ENCODE results near the gene XPO5.
"Not testable (repeated sequence)": the region's sequence is repeated elsewhere in the genome, so short reads cannot be mapped to it uniquely, and the experiment has no call there.

XPO5 gene

DNA sequence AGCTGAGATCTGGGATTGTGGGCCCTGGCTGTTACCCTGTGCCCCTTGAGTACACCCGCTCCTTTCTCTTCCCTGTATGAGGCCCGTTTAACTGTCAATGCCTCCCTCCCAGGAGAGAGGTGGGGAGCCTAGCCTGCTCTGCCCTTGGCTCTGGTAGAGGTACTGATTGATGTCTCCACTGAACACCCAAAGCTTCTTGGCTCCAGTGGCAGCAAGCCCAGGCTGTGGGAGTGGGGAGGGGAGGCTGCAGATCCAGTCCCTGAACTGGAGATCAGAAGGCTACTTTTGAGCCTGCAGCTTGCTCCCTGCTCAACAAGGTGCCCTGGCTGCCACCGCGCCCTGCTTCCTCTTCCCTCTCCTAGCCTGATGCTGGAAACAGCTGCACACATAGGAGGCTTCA is 73.2 kb downstream of the XPO5 start:
- no peak overlapping the region for H3K4me3 ChIP-seq (ENCODE audit: low read length)
- H3K9ac ChIP-seq (ENCODE audit: low read depth, low read length), result no peak overlapping the region
- H3K27me3 ChIP-seq (ENCODE audit: control insufficient read depth, insufficient read depth, low read length), result no peaks in the 10 kb centered on the region
- H3K4me2 ChIP-seq (ENCODE audit: low read length), result no peak overlapping the region
- peaks cover 1% of the 10 kb centered on the region for H3K4me1 ChIP-seq (ENCODE audit: control insufficient read depth, insufficient read depth, low read length)
- H3K36me3 ChIP-seq (ENCODE audit: insufficient read depth, low read length), result peaks cover 73% of the 10 kb centered on the region
- no peaks in the 10 kb centered on the region for H3K9me3 ChIP-seq (replicated peaks; ENCODE audit: low read length)

DNA sequence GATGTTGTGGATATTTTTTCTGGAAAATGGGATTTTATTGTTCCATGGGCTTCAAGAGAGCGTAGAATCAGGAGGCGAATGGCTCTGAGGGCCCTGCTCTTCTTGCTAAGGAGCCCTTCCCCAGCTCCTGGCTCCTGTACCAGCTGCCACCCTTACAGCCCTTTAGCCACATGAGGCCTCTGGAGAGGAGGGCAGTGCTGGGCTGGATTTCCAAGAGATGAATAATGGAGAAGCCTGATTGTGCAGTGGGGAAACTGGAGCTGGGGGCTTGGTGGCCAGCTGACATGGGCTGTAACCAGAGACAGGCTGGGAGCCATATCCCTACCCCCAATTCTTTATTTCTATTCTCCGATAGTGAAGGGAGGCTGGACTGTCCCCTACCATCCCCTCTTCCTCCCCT is 74.9 kb downstream of the XPO5 start:
- H3K9me3 ChIP-seq (replicated peaks; ENCODE audit: low read length), result no peaks in the 10 kb centered on the region
- no peak overlapping the region for H3K4me2 ChIP-seq (ENCODE audit: low read length)
- no peak overlapping the region for H3K9ac ChIP-seq (ENCODE audit: low read depth, low read length)
- H3K27me3 ChIP-seq (ENCODE audit: control insufficient read depth, insufficient read depth, low read length), result no peaks in the 10 kb centered on the region
- H3K36me3 ChIP-seq (ENCODE audit: insufficient read depth, low read length), result peaks cover 74% of the 10 kb centered on the region
- no peak overlapping the region for H3K4me3 ChIP-seq (ENCODE audit: low read length)
- peaks cover 19% of the 10 kb centered on the region for H3K4me1 ChIP-seq (ENCODE audit: control insufficient read depth, insufficient read depth, low read length)

DNA sequence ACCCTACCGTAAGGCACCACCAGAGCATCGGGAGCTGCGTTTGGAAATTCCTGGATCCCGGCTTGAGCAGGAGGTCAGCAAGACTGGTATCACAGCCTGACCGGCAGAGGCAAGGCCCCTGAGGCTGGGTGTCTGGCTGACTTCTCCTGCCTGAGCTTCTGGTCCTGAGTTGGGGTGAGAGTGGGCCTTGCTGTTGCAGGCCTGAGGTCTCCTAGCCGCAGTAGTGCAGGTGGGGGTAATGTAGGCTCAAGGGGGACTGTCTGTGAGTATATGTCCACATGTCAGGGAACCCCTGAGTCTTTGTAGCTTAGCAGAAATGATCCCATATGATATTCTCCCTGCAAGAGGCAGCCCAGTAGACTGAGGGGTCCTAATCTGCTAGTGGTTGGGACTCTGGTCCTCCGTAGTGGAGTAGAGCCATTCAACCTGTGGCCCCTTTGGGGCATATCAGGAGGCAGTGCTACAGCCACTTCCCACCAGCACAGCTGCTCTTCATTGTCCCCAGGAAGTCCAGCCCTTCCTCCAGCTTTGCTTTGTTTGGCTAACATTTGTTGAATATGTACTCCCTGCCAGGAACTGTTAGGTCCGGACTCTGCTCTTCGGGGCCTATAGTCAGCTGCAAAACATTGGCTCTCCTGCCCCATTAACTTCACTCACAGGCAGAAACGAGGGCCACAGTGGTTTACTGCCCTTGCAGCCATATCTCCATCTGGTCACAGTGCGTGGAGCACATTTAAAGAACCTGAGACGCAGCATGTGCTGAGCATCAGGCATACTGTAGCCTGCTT is 76.6 kb downstream of the XPO5 start:
- H3K4me2 ChIP-seq (ENCODE audit: low read length), result no peak overlapping the region
- H3K9ac ChIP-seq (ENCODE audit: low read depth, low read length), result no peak overlapping the region
- peaks cover 36% of the 10 kb centered on the region for H3K4me1 ChIP-seq (ENCODE audit: control insufficient read depth, insufficient read depth, low read length)
- no peak overlapping the region for H3K4me3 ChIP-seq (ENCODE audit: low read length)
- H3K36me3 ChIP-seq (ENCODE audit: insufficient read depth, low read length), result peaks cover 63% of the 10 kb centered on the region
- H3K9me3 ChIP-seq (replicated peaks; ENCODE audit: low read length), result no peaks in the 10 kb centered on the region
- H3K27me3 ChIP-seq (ENCODE audit: control insufficient read depth, insufficient read depth, low read length), result no peaks in the 10 kb centered on the region

- H3K4me1 ChIP-seq (ENCODE audit: control insufficient read depth, insufficient read depth, low read length), result peaks cover 45% of the 10 kb centered on the region
Observed at GRCh38 chr6:43498291-43498690, 77.5 kb downstream of the XPO5 start.

GRCh38 chr6:43497689-43498088 is 78.1 kb downstream of the XPO5 start:
- Histone ChIP-seq H3K4me1 (ENCODE audit: control insufficient read depth, insufficient read depth, low read length) (peaks cover 51% of the 10 kb centered on the region), H3K27me3 (ENCODE audit: control insufficient read depth, insufficient read depth, low read length) (no peaks in the 10 kb centered on the region), H3K9me3 (replicated peaks; ENCODE audit: low read length) (no peaks in the 10 kb centered on the region), H3K9ac (ENCODE audit: low read depth, low read length) (peak overlapping the region; percentile 50), H3K4me2 (ENCODE audit: low read length) (no peak overlapping the region), H3K36me3 (ENCODE audit: insufficient read depth, low read length) (peaks cover 50% of the 10 kb centered on the region), H3K4me3 (ENCODE audit: low read length) (no peak overlapping the region)

More at GRCh38 chr6:43498291-43498690, 77.5 kb downstream of the XPO5 start:
- not testable (repeated sequence) for H3K4me3 ChIP-seq (ENCODE audit: low read length); H3K4me2 ChIP-seq (ENCODE audit: low read length); H3K9ac ChIP-seq (ENCODE audit: low read depth, low read length); H3K27me3 ChIP-seq (ENCODE audit: control insufficient read depth, insufficient read depth, low read length); H3K9me3 ChIP-seq (replicated peaks; ENCODE audit: low read length)
- peaks cover 56% of the 10 kb centered on the region for H3K36me3 ChIP-seq (ENCODE audit: insufficient read depth, low read length)

GRCh38 chr6:43497129-43497396 is 78.8 kb downstream of the XPO5 start:
- Histone ChIP-seq H3K9me3 (replicated peaks; ENCODE audit: low read length) (no peaks in the 10 kb centered on the region), H3K9ac (ENCODE audit: low read depth, low read length) (peak overlapping the region; percentile 50), H3K4me2 (ENCODE audit: low read length) (peak overlapping the region; percentile 68), H3K4me3 (ENCODE audit: low read length) (no peak overlapping the region), H3K27me3 (ENCODE audit: control insufficient read depth, insufficient read depth, low read length) (no peaks in the 10 kb centered on the region), H3K4me1 (ENCODE audit: control insufficient read depth, insufficient read depth, low read length) (peaks cover 57% of the 10 kb centered on the region), H3K36me3 (ENCODE audit: insufficient read depth, low read length) (peaks cover 44% of the 10 kb centered on the region)

- peak overlapping the region; percentile 50 for H3K9ac ChIP-seq (ENCODE audit: low read depth, low read length)
- H3K4me2 ChIP-seq (ENCODE audit: low read length), result peak overlapping the region; percentile 68
- H3K9me3 ChIP-seq (replicated peaks; ENCODE audit: low read length), result no peaks in the 10 kb centered on the region
- peaks cover 63% of the 10 kb centered on the region for H3K4me1 ChIP-seq (ENCODE audit: control insufficient read depth, insufficient read depth, low read length)
- peak overlapping the region; percentile 29 for H3K4me3 ChIP-seq (ENCODE audit: low read length)
- peaks cover 44% of the 10 kb centered on the region for H3K36me3 ChIP-seq (ENCODE audit: insufficient read depth, low read length)
- no peaks in the 10 kb centered on the region for H3K27me3 ChIP-seq (ENCODE audit: control insufficient read depth, insufficient read depth, low read length)
Observed at GRCh38 chr6:43496370-43497128, 79.3 kb downstream of the XPO5 start.

GRCh38 chr6:43495409-43495941 is 80.4 kb downstream of the XPO5 start:
- peak overlapping the region; percentile 68 for H3K4me2 ChIP-seq (ENCODE audit: low read length)
- peak overlapping the region; percentile 26 for H3K4me3 ChIP-seq (ENCODE audit: low read length)
- H3K9me3 ChIP-seq (replicated peaks; ENCODE audit: low read length), result no peaks in the 10 kb centered on the region
- H3K9ac ChIP-seq (ENCODE audit: low read depth, low read length), result peak overlapping the region; percentile 50
- H3K27me3 ChIP-seq (ENCODE audit: control insufficient read depth, insufficient read depth, low read length), result no peaks in the 10 kb centered on the region
- H3K4me1 ChIP-seq (ENCODE audit: control insufficient read depth, insufficient read depth, low read length), result peaks cover 64% of the 10 kb centered on the region
- peaks cover 34% of the 10 kb centered on the region for H3K36me3 ChIP-seq (ENCODE audit: insufficient read depth, low read length)

DNA sequence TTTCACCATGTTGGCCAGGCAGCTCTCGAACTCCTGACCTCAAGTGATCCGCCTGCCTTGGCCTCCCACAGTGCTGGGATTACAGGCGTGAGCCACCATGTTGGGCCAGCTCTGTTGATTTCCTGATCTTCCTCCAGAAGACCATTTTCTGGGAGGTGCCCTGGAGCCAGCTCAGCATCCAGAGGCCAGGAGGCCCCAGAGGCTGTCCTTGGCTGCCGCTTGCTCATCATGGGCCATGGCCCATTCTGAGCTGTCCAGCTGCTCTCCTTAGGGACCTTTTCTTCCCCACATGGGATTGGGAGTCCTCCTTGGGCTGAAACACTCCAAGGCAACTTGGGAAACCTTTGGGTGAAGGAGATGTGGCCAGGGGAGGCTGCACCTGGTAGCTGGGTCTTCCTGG is 81.1 kb downstream of the XPO5 start:
- H3K9ac ChIP-seq (ENCODE audit: low read depth, low read length), result no peak overlapping the region
- peaks cover 27% of the 10 kb centered on the region for H3K36me3 ChIP-seq (ENCODE audit: insufficient read depth, low read length)
- peaks cover 64% of the 10 kb centered on the region for H3K4me1 ChIP-seq (ENCODE audit: control insufficient read depth, insufficient read depth, low read length)
- H3K9me3 ChIP-seq (replicated peaks; ENCODE audit: low read length), result no peaks in the 10 kb centered on the region
- no peaks in the 10 kb centered on the region for H3K27me3 ChIP-seq (ENCODE audit: control insufficient read depth, insufficient read depth, low read length)
- peak overlapping the region; percentile 26 for H3K4me3 ChIP-seq (ENCODE audit: low read length)
- peak overlapping the region; percentile 68 for H3K4me2 ChIP-seq (ENCODE audit: low read length)

DNA sequence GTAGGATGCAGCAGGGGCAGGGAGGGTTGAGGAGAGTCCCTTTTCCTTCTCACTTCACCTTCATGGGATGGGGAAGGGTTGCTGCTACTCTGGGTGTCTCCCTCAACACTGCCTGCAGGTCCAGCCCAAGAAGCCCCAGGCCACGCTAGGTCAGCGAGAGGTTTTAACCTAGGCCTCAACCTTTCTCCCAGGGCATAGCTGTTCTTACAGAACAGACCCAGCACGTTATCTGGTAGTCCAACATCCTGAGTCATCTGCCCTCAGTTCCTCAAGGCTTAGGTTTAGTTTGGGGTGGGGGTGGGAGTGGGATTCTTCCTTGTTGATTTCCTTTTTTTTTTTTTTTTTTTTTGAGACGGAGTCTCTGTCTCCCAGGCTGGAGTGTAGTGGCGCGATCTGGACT is 81.5 kb downstream of the XPO5 start:
- no peak overlapping the region for H3K9ac ChIP-seq (ENCODE audit: low read depth, low read length)
- no peak overlapping the region for H3K4me3 ChIP-seq (ENCODE audit: low read length)
- H3K4me2 ChIP-seq (ENCODE audit: low read length), result no peak overlapping the region
- no peaks in the 10 kb centered on the region for H3K9me3 ChIP-seq (replicated peaks; ENCODE audit: low read length)
- H3K36me3 ChIP-seq (ENCODE audit: insufficient read depth, low read length), result peaks cover 23% of the 10 kb centered on the region
- H3K4me1 ChIP-seq (ENCODE audit: control insufficient read depth, insufficient read depth, low read length), result peaks cover 69% of the 10 kb centered on the region
- no peaks in the 10 kb centered on the region for H3K27me3 ChIP-seq (ENCODE audit: control insufficient read depth, insufficient read depth, low read length)

GRCh38 chr6:43493833-43494232 is 82.0 kb downstream of the XPO5 start:
- Histone ChIP-seq H3K27me3 (ENCODE audit: control insufficient read depth, insufficient read depth, low read length) (no peaks in the 10 kb centered on the region), H3K4me1 (ENCODE audit: control insufficient read depth, insufficient read depth, low read length) (peaks cover 74% of the 10 kb centered on the region), H3K4me2 (ENCODE audit: low read length) (no peak overlapping the region), H3K36me3 (ENCODE audit: insufficient read depth, low read length) (peaks cover 18% of the 10 kb centered on the region), H3K9ac (ENCODE audit: low read depth, low read length) (no peak overlapping the region), H3K9me3 (replicated peaks; ENCODE audit: low read length) (no peaks in the 10 kb centered on the region), H3K4me3 (ENCODE audit: low read length) (no peak overlapping the region)
